PC-9 (cell line): ENCODE measurements around the gene RNF41. TPM values are rescaled to one million over a fixed set of nuclear protein-coding genes. Genes with fewer than 3 reads are reported as not detected.
"Not testable (repeated sequence)": the region's sequence is repeated elsewhere in the genome, so short reads cannot be mapped to it uniquely, and the experiment has no call there.

Source experiments
- BruUV-seq: library from RNA; stranded (reverse); fragments of 400-500 nt; replicated peaks from 2 replicates; lab custom pipeline; 2021; lab: Mats Ljungman, UMichigan
- CTCF ChIA-PET: fragments of 300-600 bp; sonication (Branson Sonifier 250); formaldehyde crosslinking; loops from one replicate; lab custom pipeline; 2022; ENCODE audit warnings: antibody characterized with exemption; lab: Charles Lee
- POLR2A ChIA-PET: fragments of 300-600 bp; sonication (Branson Sonifier 250); formaldehyde crosslinking; loops from one replicate; lab custom pipeline; 2022; ENCODE audit warnings: antibody characterized with exemption; ENCODE audit not compliant: unreplicated experiment; lab: Charles Lee
- DNase-seq, 2 experiments: peaks; one replicate each; pipeline versions ENCODE4 v3.0.0 to v3.0.0-alpha.2; 2015 to 2022; ENCODE audit warnings: mixed read lengths in 1 of 2
- H2AFZ ChIP-seq: fragments of 200-600 bp; sonication (generic); 2 replicates; pipeline ENCODE4 v1.8.1; 2017; ENCODE audit warnings: antibody characterized with exemption
- H3F3A ChIP-seq: fragments of 200-600 bp; sonication (generic); 2 replicates; pipeline ENCODE4 v1.8.1; 2017; ENCODE audit warnings: antibody characterized with exemption, mild to moderate bottlenecking, low read depth; ENCODE audit not compliant: insufficient read depth
- H3K27ac ChIP-seq: fragments of 200-600 bp; sonication (generic); 2 replicates; pipeline ENCODE4 v1.6.1; 2016; ENCODE audit warnings: mixed run types
- H3K27me3 ChIP-seq: fragments of 200-600 bp; sonication (generic); 2 replicates; pipeline ENCODE4 v1.6.1; 2016; ENCODE audit warnings: low read depth, mixed run types; ENCODE audit not compliant: insufficient read depth
- H3K36me3 ChIP-seq: fragments of 200-600 bp; sonication (generic); 2 replicates; pipeline ENCODE4 v1.6.1; 2016; ENCODE audit warnings: low read depth, mixed run types
- H3K4me1 ChIP-seq: fragments of 200-600 bp; sonication (generic); replicated peaks from 2 replicates; pipeline ENCODE4 v1.6.1; 2016; ENCODE audit warnings: mixed run types; ENCODE audit not compliant: insufficient read depth
- H3K4me2 ChIP-seq: fragments of 200-600 bp; sonication (generic); 2 replicates; pipeline ENCODE4 v1.6.1; 2017; ENCODE audit warnings: mixed run types
- H3K4me3 ChIP-seq: fragments of 200-600 bp; sonication (generic); 2 replicates; pipeline ENCODE4 v1.6.1; 2016; ENCODE audit warnings: mixed run types
- H3K79me2 ChIP-seq: fragments of 200-600 bp; sonication (generic); 2 replicates; pipeline ENCODE4 v1.6.1; 2017; ENCODE audit warnings: low read depth, mixed run types
- H3K9me2 ChIP-seq: fragments of 200-600 bp; sonication (generic); 2 replicates; pipeline ENCODE4 v1.8.1; 2017; ENCODE audit warnings: mild to moderate bottlenecking; ENCODE audit not compliant: insufficient read depth
- H3K9me3 ChIP-seq: fragments of 200-600 bp; sonication (generic); 2 replicates; pipeline ENCODE4 v1.8.1; 2016; ENCODE audit warnings: low read depth; ENCODE audit not compliant: insufficient read depth
- H4K20me1 ChIP-seq: fragments of 200-600 bp; sonication (generic); 2 replicates; pipeline ENCODE4 v1.8.1; 2017; ENCODE audit not compliant: insufficient read depth
- EZH2 ChIP-seq: fragments of 200-600 bp; sonication (generic); IDR thresholded peaks from 2 replicates; pipeline ENCODE4 v1.8.0; 2017; ENCODE audit warnings: antibody characterized with exemption, low read depth
- intact Hi-C: fragments of 100-400 bp; cut with micrococcal nuclease; formaldehyde crosslinking; loops from one replicate; pipeline ENCODE4 v1.10.0; 2022; ENCODE audit not compliant: unreplicated experiment
- total RNA-seq: library from RNA; stranded (reverse); gene quantifications from 2 replicates; pipeline ENCODE4 v1.2.3, GENCODE V29; 2021
- TF ChIP-seq, protein P1 (sequence below): fragments of 200-600 bp; sonication (generic); conservative IDR thresholded peaks from 2 replicates; pipeline ENCODE4 v1.6.1; 2017; ENCODE audit warnings: mixed run types, antibody characterized with exemption, mild to moderate bottlenecking, moderate library complexity

Gene RNF41
- total RNA-seq, 1 experiment from 2014 or later, result 33.4 TPM

DNA sequence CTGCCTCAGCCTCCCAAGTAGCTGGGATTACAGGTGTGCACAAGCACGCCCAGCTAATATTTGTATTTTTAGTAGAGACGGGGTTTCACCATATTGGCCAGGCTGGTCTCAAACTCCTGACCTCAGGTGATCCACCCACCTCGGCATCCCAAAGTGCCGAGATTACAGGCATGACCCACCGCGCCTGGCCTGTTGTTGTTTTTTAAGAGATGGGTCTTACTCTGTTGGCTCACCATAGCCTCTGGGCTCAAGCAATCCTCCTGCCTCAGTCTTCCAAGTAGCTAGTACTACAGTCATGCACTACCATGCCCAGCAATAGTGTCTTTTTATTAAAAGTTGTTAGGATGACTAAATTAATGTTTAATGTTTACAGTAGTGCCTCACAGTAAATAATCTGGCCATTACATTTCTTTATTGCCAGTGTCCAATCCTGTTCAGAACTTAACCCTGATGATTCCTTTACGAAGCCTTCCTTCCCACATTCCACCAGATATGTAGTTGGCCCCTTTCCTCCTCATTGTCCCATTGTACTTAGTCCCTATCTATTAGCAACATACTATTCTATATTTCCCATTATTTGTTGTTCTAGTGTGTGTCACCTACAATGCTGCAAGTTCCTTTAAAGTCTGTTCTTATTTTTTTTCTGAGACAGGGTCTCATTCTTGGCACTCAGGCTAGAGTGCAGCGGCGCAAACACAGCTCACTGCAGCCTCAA lies 23.6 kb downstream of the RNF41 start:
- POLR2A ChIA-PET, result interaction anchor here (0.8 kb wide), 1 partner anchor 29 kb away, joined by 14 read pairs; no protein-coding TSS in a partner anchor
- no TSS peak for BruUV-seq

DNA sequence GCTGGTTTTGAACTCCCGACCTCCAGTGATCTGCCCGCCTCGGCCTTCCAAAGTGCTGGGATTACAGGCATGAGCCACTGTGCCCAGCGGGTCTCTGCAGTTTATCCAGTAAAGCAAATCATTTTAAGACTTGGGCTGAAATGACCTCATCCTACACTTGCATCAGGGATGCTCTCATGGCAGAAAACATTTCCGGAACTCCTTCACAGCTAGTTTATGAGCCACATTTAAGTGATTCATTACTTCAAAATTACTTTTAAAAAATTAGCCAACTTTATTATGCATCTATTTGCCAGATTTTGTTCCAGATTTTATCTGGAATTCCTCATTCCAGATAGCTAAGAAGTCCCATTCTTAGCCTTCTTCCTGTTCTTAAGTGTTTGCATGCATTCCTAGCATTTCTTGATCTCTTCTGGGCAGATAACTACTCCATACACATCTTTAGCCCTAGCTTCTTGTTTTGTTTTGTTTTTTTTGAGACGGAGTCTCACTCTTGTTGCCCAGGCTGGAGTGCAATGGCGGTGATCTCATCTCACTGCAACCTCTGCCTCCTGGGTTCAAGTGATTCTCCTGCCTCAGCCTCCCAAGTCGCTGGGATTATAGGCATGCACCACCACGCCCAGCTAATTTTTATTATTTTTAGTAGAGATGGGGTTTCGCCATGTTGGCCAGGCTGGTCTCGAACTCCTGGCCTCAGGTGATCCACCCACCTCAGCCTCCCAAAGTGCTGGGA lies 24.7 kb downstream of the RNF41 start:
- peak; percentile 23 to 88 for DNase-seq

More for the DNA sequence above, 23.6 kb downstream of the RNF41 start:
- H4K20me1 ChIP-seq, result no peaks in the 10 kb centered on the region
- no peaks in the 10 kb centered on the region for H3K9me3 ChIP-seq
- H3K27me3 ChIP-seq, result no peaks in the 10 kb centered on the region
- intact Hi-C loops, result loop anchor here (1.0 to 10.0 kb wide), 2 partner anchors 23 to 437 kb away; partner anchors contain the start of genes BAZ2A and RNF41
- H2AFZ ChIP-seq, result no peak overlapping the region
- TF ChIP-seq, protein P1, sequence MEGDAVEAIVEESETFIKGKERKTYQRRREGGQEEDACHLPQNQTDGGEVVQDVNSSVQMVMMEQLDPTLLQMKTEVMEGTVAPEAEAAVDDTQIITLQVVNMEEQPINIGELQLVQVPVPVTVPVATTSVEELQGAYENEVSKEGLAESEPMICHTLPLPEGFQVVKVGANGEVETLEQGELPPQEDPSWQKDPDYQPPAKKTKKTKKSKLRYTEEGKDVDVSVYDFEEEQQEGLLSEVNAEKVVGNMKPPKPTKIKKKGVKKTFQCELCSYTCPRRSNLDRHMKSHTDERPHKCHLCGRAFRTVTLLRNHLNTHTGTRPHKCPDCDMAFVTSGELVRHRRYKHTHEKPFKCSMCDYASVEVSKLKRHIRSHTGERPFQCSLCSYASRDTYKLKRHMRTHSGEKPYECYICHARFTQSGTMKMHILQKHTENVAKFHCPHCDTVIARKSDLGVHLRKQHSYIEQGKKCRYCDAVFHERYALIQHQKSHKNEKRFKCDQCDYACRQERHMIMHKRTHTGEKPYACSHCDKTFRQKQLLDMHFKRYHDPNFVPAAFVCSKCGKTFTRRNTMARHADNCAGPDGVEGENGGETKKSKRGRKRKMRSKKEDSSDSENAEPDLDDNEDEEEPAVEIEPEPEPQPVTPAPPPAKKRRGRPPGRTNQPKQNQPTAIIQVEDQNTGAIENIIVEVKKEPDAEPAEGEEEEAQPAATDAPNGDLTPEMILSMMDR, result no peak
- TF ChIP-seq EZH2, result no peak
- no peaks in the 10 kb centered on the region for H3K4me1 ChIP-seq
- peaks cover 37% of the 10 kb centered on the region; the same call in 1 of the 2 replicates for H3F3A ChIP-seq
- no peak overlapping the region for H3K27ac ChIP-seq
- no peaks in the 10 kb centered on the region for H3K9me2 ChIP-seq
- H3K4me3 ChIP-seq, result no peak overlapping the region
- DNase-seq, result no peak
- H3K4me2 ChIP-seq, result no peak overlapping the region
- H3K36me3 ChIP-seq, result no peaks in the 10 kb centered on the region
- CTCF ChIA-PET, result interaction anchor here (0.5 kb wide), 1 partner anchor 50 kb away, joined by 9 read pairs; no protein-coding TSS in a partner anchor
- no peaks in the 10 kb centered on the region for H3K79me2 ChIP-seq

GRCh38 chr12:56193025-56193578 lies 28.6 kb downstream of the RNF41 start:
- POLR2A ChIA-PET, result no interaction called here
- Histone ChIP-seq H4K20me1 (no peaks in the 10 kb centered on the region), H2AFZ (peak overlapping the region; percentile 71), H3K9me3 (no peaks in the 10 kb centered on the region), H3K79me2 (peaks cover 8% of the 10 kb centered on the region), H3K4me3 (no peak overlapping the region), H3K9me2 (no peaks in the 10 kb centered on the region), H3K4me1 (peaks cover 14% of the 10 kb centered on the region), H3K27me3 (no peaks in the 10 kb centered on the region), H3K27ac (no peak overlapping the region), H3F3A (peaks cover 50% of the 10 kb centered on the region; the same call in 1 of the 2 replicates), H3K4me2 (no peak overlapping the region), H3K36me3 (no peaks in the 10 kb centered on the region)
- BruUV-seq, result no TSS peak
- peak; percentile 58 to 62 for DNase-seq
- TF ChIP-seq EZH2, result no peak
- TF ChIP-seq, protein P1, result peak; percentile 86
- intact Hi-C loops, result loop anchor here (1.0 to 10.0 kb wide), 4 partner anchors 31 to 442 kb away; partner anchors contain the start of genes BAZ2A, COQ10A and NABP2
- CTCF ChIA-PET, result interaction anchor here (0.6 kb wide), 1 partner anchor 93 kb away, joined by 3 read pairs; no protein-coding TSS in a partner anchor

More for the DNA sequence above, 24.7 kb downstream of the RNF41 start:
- H3K9me3 ChIP-seq, H3K4me3 ChIP-seq, H3K27ac ChIP-seq, H3K79me2 ChIP-seq, H3K4me2 ChIP-seq, H3K36me3 ChIP-seq, BruUV-seq, H4K20me1 ChIP-seq, H2AFZ ChIP-seq, H3K4me1 ChIP-seq, H3K9me2 ChIP-seq, H3K27me3 ChIP-seq: not testable (repeated sequence)
- peaks cover 36% of the 10 kb centered on the region; the same call in 1 of the 2 replicates for H3F3A ChIP-seq
- CTCF ChIA-PET, result interaction anchor here (0.9 to 1.1 kb wide), 2 partner anchors 25 to 119 kb away, joined by 3 read pairs; partner anchors contain the start of gene RNF41
- intact Hi-C loops, result loop anchor here (1.0 to 10.0 kb wide), 2 partner anchors 24 to 438 kb away; partner anchors contain the start of genes BAZ2A and RNF41
- POLR2A ChIA-PET, result interaction anchor here (0.5 to 0.9 kb wide), 3 partner anchors 24 to 837 kb away, joined by 3 read pairs; partner anchors contain the start of gene RNF41
